DMS53 (cell line): Measurements from ENCODE around the gene ABHD17B.

Experiments used
- DNase-seq: peaks from one replicate; lab custom pipeline; 2025; lab: John Stamatoyannopoulos, UW

The ABHD17B gene

DNA sequence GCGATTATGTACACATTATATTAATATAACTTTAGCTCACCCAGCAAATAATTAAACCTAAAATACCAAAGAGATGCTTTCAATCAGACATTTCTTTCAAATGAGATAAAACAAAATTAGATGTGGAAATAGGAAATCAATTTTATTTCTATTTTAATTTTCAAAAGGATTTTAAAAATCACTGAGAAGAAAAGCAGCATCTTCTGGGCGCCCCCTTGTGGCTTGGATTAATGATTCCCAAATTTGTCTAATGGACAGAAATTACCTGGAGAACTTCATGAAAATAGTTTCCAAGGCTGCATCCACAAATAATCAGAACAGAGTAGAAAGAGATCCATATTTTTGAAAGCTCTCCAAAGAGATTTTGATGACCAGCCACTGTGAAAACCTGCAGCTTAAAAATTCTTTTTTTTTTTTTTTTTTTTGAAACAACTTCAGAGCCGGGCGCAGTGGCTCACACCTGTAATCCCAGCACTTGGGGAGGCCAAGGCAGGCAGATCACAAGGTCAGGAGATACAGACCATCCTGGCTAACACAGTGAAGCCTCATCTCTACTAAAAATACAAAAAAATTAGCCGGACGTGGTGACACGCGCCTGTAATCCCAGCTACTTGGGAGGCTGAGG lies 91.8 kb downstream of the ABHD17B start:
- DNase-seq, result peak; percentile 56

DNA sequence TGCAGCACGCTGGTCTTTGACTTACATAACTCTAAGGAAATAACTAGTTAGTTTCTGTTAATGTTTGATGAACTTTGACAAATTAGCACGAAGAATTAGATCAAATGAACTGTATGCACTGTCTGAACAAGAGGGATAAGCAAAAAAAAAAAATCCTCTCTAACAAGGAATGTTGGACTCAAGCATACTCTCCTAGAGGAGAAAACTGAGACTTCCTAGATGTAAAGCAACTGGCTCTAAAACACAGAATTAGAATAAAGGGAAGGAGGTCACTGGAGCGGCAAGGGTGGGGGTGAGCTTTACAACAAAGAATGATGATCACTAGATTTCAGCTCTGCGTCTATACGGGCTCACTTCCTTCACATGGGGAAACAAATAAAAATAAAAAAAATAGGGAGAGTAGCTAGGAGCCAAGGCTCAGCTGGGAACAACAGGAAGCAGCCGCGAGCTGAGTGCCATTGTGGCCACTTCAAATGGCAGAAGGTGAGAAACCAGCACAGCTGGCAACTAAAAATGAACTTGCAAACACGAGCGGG lies 94.0 kb downstream of the ABHD17B start:
- peak; percentile 86 for DNase-seq
